RPMI8226 (cell line): Measurements from ENCODE around the gene SCFD2.
"Not testable (repeated sequence)": the region's sequence is repeated elsewhere in the genome, so short reads cannot be mapped to it uniquely, and the experiment has no call there.

Source experiments
- DNase-seq: peaks from one replicate; pipeline ENCODE4 v3.0.0-alpha.2; 2015

The SCFD2 gene

DNA sequence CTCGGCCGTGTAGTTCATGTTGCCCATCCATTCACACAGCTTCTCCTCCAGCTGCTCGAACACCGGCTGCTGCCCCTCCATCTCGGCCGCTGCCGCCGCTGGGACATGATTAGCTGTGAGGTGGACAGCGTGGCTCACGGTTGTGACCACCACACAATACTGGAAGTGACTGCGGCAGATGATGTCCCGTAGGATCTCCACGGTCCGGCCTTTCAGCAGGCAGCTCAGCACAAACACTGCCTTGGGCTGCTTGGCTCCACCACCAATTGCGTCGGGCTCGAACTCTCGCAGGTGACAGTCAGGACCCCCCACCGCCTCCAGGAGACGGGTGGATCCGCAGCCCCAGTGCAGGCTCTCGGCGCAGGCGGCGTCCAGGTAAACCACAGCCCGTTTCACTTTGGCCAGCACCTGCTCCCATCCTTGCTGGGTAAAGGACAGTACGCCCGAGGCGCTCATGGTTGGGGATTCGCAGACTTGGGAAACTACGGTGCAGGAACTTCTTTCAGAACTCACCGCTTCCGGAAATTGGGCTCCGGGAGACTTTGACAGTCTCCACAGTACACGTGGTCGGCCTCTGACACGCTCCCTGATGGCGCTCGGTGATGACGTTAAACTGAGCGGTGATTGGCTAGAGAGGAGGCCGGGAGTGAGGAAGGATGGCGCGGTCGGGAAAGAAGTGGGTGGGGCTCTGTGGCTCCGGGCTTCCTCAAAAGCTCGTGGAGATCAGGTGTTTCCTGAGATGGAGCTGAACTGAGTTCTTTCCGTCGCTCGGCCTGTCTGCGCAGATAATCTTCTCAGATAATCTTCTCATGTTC lies at the start of gene SCFD2:
TSS of gene SCFD2 (minus strand) at position 576 of the 815 bp plus-strand sequence.
- peak; percentile 94 for DNase-seq

DNA sequence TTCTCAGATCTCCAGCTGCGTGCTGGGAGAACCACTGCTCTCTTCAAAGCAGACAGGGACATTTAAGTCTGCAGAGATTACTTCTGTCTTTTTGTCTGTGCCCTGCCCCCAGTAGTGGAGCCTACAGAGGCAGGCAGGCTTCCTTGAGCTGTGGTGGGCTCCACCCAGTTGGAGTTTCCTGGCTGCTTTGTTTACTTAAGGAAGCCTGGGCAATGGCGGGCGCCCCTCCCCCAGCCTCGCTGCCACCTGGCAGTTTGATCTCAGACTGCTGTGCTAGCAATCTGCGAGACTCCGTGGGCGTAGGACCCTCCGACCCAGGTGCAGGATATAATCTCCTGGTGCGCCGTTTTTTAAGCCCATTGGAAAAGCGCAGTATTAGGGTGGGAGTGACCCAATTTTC lies 43.6 kb upstream of the SCFD2 start:
- DNase-seq = not testable (repeated sequence)

DNA sequence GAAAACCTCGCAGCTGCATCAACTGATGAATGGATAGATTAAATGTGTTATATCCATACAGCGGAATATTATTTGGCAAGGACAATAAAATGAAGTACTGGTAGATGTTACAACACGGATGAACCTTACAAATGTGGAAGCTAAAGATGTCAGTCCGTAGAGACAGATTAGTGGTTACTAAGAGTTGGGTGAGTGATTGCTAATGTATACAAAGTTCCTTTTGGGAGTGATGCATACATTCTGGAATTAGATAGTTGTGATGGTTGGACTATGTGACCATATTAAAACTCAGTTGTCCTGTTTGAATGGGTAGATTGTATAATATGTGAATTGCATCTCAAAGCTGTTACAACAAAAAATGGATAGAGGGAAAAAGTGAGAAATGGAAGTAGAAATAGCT lies 14.4 kb upstream of the SCFD2 start:
- no peak for DNase-seq

GRCh38 chr4:53378171-53378482 lies 12.3 kb upstream of the SCFD2 start:
- DNase-seq = no peak

- peak; percentile 94 for DNase-seq
Observed at GRCh38 chr4:53377319-53378170, 11.7 kb upstream of the SCFD2 start, which contains the start of gene FIP1L1. Gene FIP1L1 (plus strand): TSS chr4:53377641. CDS start chr4:53377839, 198 bp downstream.

DNA sequence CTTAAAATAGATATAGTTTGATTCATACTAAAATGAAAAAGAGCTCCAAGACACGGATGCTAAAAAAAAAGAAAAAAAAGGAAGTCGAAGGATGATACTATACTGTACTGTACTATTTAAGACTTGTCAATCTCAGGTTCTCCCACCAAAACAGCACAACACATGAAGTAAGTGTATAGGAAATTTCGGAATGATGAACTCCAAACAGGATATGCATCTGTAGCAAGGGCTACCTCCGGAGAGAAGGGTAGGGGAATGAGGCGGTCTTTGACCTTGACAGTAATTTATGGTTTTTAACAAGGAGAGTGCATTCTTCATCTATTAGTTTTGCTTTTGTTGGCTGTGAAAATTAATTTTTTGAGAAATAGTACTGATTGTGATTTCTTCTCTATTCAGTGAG lies 11.0 kb upstream of the SCFD2 start:
- no peak for DNase-seq

GRCh38 chr4:53374777-53375258 lies 9.0 kb upstream of the SCFD2 start:
- DNase-seq = no peak

GRCh38 chr4:53371843-53372521 lies 6.1 kb upstream of the SCFD2 start:
- no peak for DNase-seq

DNA sequence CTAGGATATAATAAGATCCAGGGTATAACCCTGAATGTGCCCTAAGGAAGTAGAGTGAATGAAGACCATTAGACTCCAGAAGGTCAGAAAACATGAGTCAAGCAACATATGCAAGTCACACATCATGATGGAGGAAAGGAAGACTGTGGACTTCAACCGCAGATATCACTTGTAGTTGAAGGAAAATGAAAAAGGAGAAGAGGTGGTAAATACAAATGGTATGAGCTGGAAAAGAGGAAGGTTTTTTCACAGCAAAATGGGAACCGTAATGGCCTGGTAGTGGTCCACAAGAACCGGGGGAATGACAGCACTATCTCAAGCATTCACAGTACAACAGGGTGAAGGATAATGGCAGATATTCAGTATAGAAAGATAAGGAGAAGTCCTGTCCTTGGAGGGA lies 5.2 kb upstream of the SCFD2 start:
- DNase-seq = no peak

DNA sequence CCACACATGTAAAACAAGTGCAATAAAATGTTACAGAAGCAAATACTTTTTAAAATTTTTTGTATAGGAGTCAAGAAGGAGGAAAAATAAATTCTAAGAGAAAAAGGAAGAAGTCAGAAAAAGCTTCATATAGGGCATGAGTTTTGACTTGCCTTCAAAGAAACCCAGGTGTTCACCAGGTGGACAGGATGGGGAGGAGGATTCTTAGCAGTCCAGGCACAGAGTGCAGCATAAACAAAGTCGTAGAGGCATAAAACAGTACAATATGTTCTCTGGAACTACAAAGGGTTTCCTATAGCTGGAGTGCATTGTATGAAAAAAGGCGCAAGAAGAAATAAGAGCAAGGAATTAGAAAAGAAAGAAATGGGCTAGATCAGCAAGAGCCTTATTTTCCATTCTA lies 1.9 kb upstream of the SCFD2 start:
- no peak for DNase-seq

DNA sequence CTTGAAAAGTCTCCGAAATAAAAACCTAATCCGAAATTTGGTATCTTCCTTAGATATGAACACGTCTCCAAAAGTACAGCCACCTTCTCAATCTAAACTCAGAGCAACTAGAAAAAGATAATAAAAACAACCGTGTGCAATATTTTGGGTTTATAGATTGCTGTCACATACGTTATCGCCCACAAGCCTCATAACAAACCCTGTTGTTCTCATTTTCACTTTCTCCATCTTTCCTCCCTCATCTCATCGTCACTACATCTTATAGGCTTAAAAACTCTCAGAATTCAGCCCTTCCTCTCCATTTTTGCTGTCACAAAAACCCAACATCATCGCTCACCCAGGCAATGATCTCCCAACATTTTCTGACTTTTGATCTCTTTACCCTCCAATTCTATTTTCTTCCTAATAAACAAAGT lies 448 bp upstream of the SCFD2 start:
- no peak for DNase-seq

- peak; percentile 54 for DNase-seq
Observed at GRCh38 chr4:53365121-53365485, 758 bp downstream of the SCFD2 start.

DNA sequence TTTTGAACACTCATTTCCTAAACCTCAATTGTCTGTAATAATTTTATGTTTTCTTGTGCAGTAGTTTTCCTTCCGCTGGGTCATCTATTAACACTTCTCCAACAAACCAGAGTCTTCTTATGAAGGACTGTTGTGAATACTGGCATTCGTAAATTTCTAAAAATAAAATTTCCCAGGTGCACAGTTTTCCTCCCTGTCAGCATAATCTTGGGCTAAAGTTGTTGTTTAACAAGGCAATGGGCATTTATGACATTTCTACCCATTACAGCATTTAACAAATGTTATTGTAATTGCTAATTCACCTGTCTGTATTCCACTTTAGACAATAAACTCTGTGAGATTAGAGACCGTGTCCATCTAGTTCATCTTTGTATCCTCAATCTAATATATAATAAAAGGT lies 1.2 kb downstream of the SCFD2 start:
- DNase-seq = peak; percentile 15

- DNase-seq = no peak
Observed at GRCh38 chr4:53362093-53362492, 3.8 kb downstream of the SCFD2 start.

DNA sequence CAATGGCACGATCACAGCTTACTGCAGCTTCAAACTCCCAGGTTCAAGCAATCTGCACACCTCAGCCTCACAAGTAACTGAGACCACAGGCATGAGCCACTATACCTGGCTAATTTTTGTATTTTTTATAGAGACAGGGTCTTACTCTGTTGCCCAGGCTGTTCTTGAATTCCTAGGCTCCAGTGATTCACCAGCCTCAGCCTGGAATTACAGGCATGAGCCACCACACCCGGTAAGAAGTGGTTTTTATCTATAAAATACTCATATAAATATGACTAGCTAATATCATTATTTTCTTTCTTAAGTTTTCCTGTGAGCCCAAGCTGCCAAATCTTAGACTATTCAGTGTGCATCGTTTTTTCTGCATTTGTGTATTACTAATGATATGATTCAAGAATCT lies 4.4 kb downstream of the SCFD2 start:
- no peak for DNase-seq

DNA sequence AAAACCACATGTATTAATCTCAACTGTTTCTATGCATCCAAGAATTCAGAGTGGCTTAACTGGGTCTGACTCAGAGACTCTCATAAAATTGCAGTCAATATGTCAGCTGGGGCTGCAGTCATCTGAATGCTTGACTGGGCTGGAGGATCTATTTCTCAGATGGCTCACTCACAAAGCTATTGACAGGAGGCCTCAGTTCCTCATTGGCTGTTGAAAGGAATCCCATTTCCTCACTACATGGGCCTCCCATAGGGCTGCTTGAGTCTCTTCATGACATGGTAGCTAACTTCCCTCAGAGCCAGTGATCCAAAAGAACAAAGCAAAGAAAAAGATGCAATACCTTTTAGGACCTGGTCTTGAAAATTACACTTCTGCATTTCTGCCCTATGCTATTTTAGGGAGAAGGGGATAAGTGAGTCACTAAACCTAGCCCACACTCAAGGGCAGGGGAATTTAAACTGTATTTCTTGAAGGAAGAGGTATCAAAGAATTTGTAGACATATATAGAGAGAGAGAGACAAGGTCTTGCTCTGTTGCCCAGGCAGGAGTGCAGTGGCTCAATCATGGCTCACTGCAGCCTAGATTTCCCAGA lies 9.8 kb downstream of the SCFD2 start:
- DNase-seq = no peak

- DNase-seq = no peak
Observed at GRCh38 chr4:53354012-53354722, 11.7 kb downstream of the SCFD2 start.

- no peak for DNase-seq
Observed at GRCh38 chr4:53349091-53349491, 16.8 kb downstream of the SCFD2 start.

DNA sequence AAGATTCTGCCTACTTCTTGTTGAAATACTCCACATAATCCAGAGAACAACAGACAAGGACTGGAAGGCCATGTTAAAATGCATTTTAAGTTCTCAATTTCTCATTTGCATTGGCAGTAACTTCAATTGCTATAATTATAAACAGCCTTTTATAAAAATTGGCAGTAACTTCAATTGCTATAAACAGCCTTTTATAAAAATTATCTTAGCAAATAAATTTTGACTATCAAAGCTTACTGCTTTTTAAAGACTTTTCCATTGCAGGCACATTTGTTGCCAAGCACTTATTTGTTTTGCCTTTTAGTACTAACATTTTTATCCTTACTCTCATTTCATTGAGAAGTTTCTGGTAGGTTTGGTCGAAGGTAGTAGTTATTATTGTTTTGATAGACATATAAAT lies 17.8 kb downstream of the SCFD2 start:
- no peak for DNase-seq

DNA sequence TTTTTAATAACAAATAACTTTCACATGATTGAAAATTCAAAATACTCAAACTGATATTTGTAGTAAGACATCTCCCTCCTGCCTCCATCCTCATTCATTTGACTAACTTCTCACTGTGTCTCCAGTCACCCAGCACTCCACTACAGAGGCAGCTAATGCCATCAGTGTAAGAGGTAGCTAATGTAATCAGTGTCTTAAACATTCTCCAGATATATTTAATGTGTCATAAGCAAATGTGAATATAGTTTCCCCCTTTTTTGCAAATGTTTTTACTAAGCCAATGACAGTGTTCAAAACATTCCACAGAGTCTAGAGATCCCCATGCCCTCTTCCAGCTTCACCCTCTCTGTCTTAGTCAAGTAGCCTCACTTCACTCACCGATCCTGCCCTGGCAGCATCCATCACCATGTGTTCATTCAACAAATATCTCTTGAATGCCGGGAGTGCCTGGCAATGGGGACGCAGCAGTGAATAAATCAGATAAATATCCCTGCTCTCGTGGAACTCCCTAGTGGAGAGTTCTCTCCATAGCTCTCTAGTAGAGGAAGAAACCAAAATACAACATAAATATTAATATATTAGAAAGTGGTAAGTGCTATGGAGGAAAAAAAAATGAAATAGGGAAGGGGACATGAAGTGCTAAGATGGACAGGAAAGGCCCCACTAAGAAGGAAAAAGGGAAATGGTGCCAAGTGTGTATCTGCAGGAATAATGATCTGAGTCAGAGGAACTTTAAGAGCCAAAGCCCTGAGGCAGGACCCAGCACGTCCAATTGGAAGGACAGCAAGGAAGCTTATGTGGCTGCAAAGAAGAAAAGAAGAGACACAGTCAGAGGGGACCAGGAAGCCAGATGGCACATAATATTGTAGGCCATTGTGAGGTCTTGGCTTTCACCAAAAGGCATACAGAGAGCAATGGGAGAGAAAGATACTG lies 18.7 kb downstream of the SCFD2 start:
- DNase-seq = no peak

GRCh38 chr4:53346392-53346791 lies 19.5 kb downstream of the SCFD2 start:
- DNase-seq = not testable (repeated sequence)
